Measurements from ENCODE around the gene GPRIN3. TPM values are rescaled to one million over a fixed set of nuclear protein-coding genes. Genes with fewer than 3 reads are reported as not detected.

GPRIN3 gene
- total and polyA plus RNA-seq, 2 experiments from 2014 or later: 0.01 TPM; not detected in 1

- Histone ChIP-seq H3K4me1 (ENCODE audit: insufficient read depth) (no peaks in the 10 kb centered on the region), H2AFZ (no peak overlapping the region), H3K4me2 (ENCODE audit: unreplicated experiment) (no peak overlapping the region), H3K36me3 (ENCODE audit: low read depth) (no peaks in the 10 kb centered on the region), H3K9me2 (ENCODE audit: insufficient read depth) (no peaks in the 10 kb centered on the region), H3K9me3 (ENCODE audit: low read depth) (no peaks in the 10 kb centered on the region), H3K79me2 (ENCODE audit: insufficient read depth) (no peaks in the 10 kb centered on the region), H3F3A (ENCODE audit: insufficient read depth) (no peaks in the 10 kb centered on the region), H3K9ac (no peak overlapping the region), H4K20me1 (ENCODE audit: insufficient read depth) (no peaks in the 10 kb centered on the region), H3K27ac (no peak overlapping the region), H3K4me3 (no peak overlapping the region), H3K27me3 (replicated peaks; ENCODE audit: insufficient read depth) (no peaks in the 10 kb centered on the region)
- in situ Hi-C loops (cut with MboI): loop anchor here (10.0 to 25.0 kb wide), 2 partner anchors 185 to 662 kb away; no protein-coding TSS in a partner anchor
- no peak for DNase-seq
- WGBS, 2 experiments (ENCODE audit: low coverage in 1 of 2, low lambda C conversion rate in 2 of 2, missing lambda C conversion rate in 2 of 2): 76 to 78% methylated on average over 13 of the region's 13 CpGs
- TF ChIP-seq EZH2 (IDR thresholded peaks at IDR 0.05; ENCODE audit: insufficient read depth, poor library complexity, severe bottlenecking): no peak
- TF ChIP-seq EZH2phosphoT487 (IDR thresholded peaks at IDR 0.05; ENCODE audit: insufficient read depth, low read depth): no peak
These were observed 57.8 kb downstream of the GPRIN3 start for GRCh38 chr4:89249716-89250361.

GRCh38 chr4:89249313-89249712, 58.3 kb downstream of the GPRIN3 start:
- no peaks in the 10 kb centered on the region for H3K79me2 ChIP-seq (ENCODE audit: insufficient read depth)
- no peak overlapping the region for H2AFZ ChIP-seq
- H3F3A ChIP-seq (ENCODE audit: insufficient read depth): no peaks in the 10 kb centered on the region
- no peaks in the 10 kb centered on the region for H3K36me3 ChIP-seq (ENCODE audit: low read depth)
- no peak for DNase-seq
- no peaks in the 10 kb centered on the region for H3K9me3 ChIP-seq (ENCODE audit: low read depth)
- H3K4me2 ChIP-seq (ENCODE audit: unreplicated experiment): no peak overlapping the region
- no peak overlapping the region for H3K27ac ChIP-seq
- H3K9ac ChIP-seq: no peak overlapping the region
- TF ChIP-seq EZH2 (IDR thresholded peaks at IDR 0.05; ENCODE audit: insufficient read depth, poor library complexity, severe bottlenecking) (no peak), EZH2phosphoT487 (IDR thresholded peaks at IDR 0.05; ENCODE audit: insufficient read depth, low read depth) (no peak)
- no peaks in the 10 kb centered on the region for H3K27me3 ChIP-seq (replicated peaks; ENCODE audit: insufficient read depth)
- H3K9me2 ChIP-seq (ENCODE audit: insufficient read depth): no peaks in the 10 kb centered on the region
- no peak overlapping the region for H3K4me3 ChIP-seq
- WGBS, 2 experiments (ENCODE audit: low coverage in 1 of 2, low lambda C conversion rate in 2 of 2, missing lambda C conversion rate in 2 of 2): 43 to 47% methylated on average over 2 of the region's 2 CpGs
- H3K4me1 ChIP-seq (ENCODE audit: insufficient read depth): no peaks in the 10 kb centered on the region
- in situ Hi-C loops (cut with MboI): loop anchor here (25.0 kb wide), 1 partner anchor 663 kb away; no protein-coding TSS in a partner anchor
- no peaks in the 10 kb centered on the region for H4K20me1 ChIP-seq (ENCODE audit: insufficient read depth)

- Histone ChIP-seq H3K4me3 (no peak overlapping the region), H3K9me3 (ENCODE audit: low read depth) (no peaks in the 10 kb centered on the region), H3K36me3 (ENCODE audit: low read depth) (no peaks in the 10 kb centered on the region), H3K27ac (no peak overlapping the region), H3K79me2 (ENCODE audit: insufficient read depth) (no peaks in the 10 kb centered on the region), H4K20me1 (ENCODE audit: insufficient read depth) (no peaks in the 10 kb centered on the region), H3K9ac (no peak overlapping the region), H3K9me2 (ENCODE audit: insufficient read depth) (no peaks in the 10 kb centered on the region), H2AFZ (no peak overlapping the region), H3K4me2 (ENCODE audit: unreplicated experiment) (no peak overlapping the region), H3K4me1 (ENCODE audit: insufficient read depth) (no peaks in the 10 kb centered on the region), H3F3A (ENCODE audit: insufficient read depth) (no peaks in the 10 kb centered on the region), H3K27me3 (replicated peaks; ENCODE audit: insufficient read depth) (no peaks in the 10 kb centered on the region)
- TF ChIP-seq EZH2phosphoT487 (IDR thresholded peaks at IDR 0.05; ENCODE audit: insufficient read depth, low read depth) (no peak), EZH2 (IDR thresholded peaks at IDR 0.05; ENCODE audit: insufficient read depth, poor library complexity, severe bottlenecking) (no peak)
- 59 to 61% methylated on average over 11 of the region's 11 CpGs for WGBS, 2 experiments (ENCODE audit: low coverage in 1 of 2, low lambda C conversion rate in 2 of 2, missing lambda C conversion rate in 2 of 2)
- in situ Hi-C loops (cut with MboI): loop anchor here (25.0 kb wide), 1 partner anchor 663 kb away; no protein-coding TSS in a partner anchor
- no peak for DNase-seq
These were observed 58.7 kb downstream of the GPRIN3 start for GRCh38 chr4:89248879-89249281.

GRCh38 chr4:89247951-89248350, 59.6 kb downstream of the GPRIN3 start:
- no peaks in the 10 kb centered on the region for H4K20me1 ChIP-seq (ENCODE audit: insufficient read depth)
- no peaks in the 10 kb centered on the region for H3K27me3 ChIP-seq (replicated peaks; ENCODE audit: insufficient read depth)
- no peak overlapping the region for H3K4me2 ChIP-seq (ENCODE audit: unreplicated experiment)
- H3K27ac ChIP-seq: no peak overlapping the region
- H3K4me3 ChIP-seq: no peak overlapping the region
- no peak for DNase-seq
- no peak for TF ChIP-seq EZH2phosphoT487 (IDR thresholded peaks at IDR 0.05; ENCODE audit: insufficient read depth, low read depth)
- no peak for TF ChIP-seq EZH2 (IDR thresholded peaks at IDR 0.05; ENCODE audit: insufficient read depth, poor library complexity, severe bottlenecking)
- H3K9ac ChIP-seq: no peak overlapping the region
- H3K9me3 ChIP-seq (ENCODE audit: low read depth): no peaks in the 10 kb centered on the region
- in situ Hi-C loops (cut with MboI): loop anchor here (25.0 kb wide), 1 partner anchor 664 kb away; no protein-coding TSS in a partner anchor
- no peaks in the 10 kb centered on the region for H3K9me2 ChIP-seq (ENCODE audit: insufficient read depth)
- H3F3A ChIP-seq (ENCODE audit: insufficient read depth): no peaks in the 10 kb centered on the region
- H2AFZ ChIP-seq: no peak overlapping the region
- no peaks in the 10 kb centered on the region for H3K36me3 ChIP-seq (ENCODE audit: low read depth)
- H3K79me2 ChIP-seq (ENCODE audit: insufficient read depth): no peaks in the 10 kb centered on the region
- H3K4me1 ChIP-seq (ENCODE audit: insufficient read depth): no peaks in the 10 kb centered on the region
- WGBS, 2 experiments (ENCODE audit: low coverage in 1 of 2, low lambda C conversion rate in 2 of 2, missing lambda C conversion rate in 2 of 2): 88 to 91% methylated on average over 13 of the region's 13 CpGs

All from GM23248 (cell line).